ENCODE measurements around the gene GGPS1.
"Not testable (repeated sequence)": the region's sequence is repeated elsewhere in the genome, so short reads cannot be mapped to it uniquely, and the experiment has no call there.

Gene GGPS1

GRCh38 chr1:235307158-235308124 is 20.9 kb upstream of the GGPS1 start:
- DNase-seq: no peak

GRCh38 chr1:235309206-235309605 is 19.2 kb upstream of the GGPS1 start:
- DNase-seq: not testable (repeated sequence)

GRCh38 chr1:235313262-235313661 is 15.1 kb upstream of the GGPS1 start:
- no peak for DNase-seq

- DNase-seq: no peak
Observed at GRCh38 chr1:235313931-235314678, 14.3 kb upstream of the GGPS1 start.

GRCh38 chr1:235315173-235315572 is 13.2 kb upstream of the GGPS1 start:
- DNase-seq: no peak

- no peak for DNase-seq
Observed at GRCh38 chr1:235315735-235316134, 12.6 kb upstream of the GGPS1 start.

- DNase-seq: no peak
Observed at GRCh38 chr1:235317168-235317567, 11.2 kb upstream of the GGPS1 start.

- DNase-seq: no peak
Observed at GRCh38 chr1:235319255-235319654, 9.1 kb upstream of the GGPS1 start.

GRCh38 chr1:235320521-235321179 is 7.7 kb upstream of the GGPS1 start:
- DNase-seq: no peak

GRCh38 chr1:235324296-235324695 is 4.1 kb upstream of the GGPS1 start:
- no peak for DNase-seq

- DNase-seq: no peak
Observed at GRCh38 chr1:235325139-235325538, 3.2 kb upstream of the GGPS1 start.

- DNase-seq: no peak
Observed at GRCh38 chr1:235325854-235326253, 2.5 kb upstream of the GGPS1 start.

GRCh38 chr1:235326719-235327558 is 1.4 kb upstream of the GGPS1 start:
- peak; percentile 24 to 49 (median 34) for DNase-seq

- peak; percentile 32 to 71 (median 66) for DNase-seq
Observed at GRCh38 chr1:235327559-235328270, 655 bp upstream of the GGPS1 start, which contains the start of gene ARID4B. Gene ARID4B (minus strand): TSS chr1:235328179. CDS start chr1:235326919, 1,260 bp downstream.

- peak in 2 of 4 experiments; percentile 32 to 34 for DNase-seq
Observed at GRCh38 chr1:235329139-235329902, 951 bp downstream of the GGPS1 start.

GRCh38 chr1:235330918-235331285 is 2.5 kb downstream of the GGPS1 start:
- no peak for DNase-seq

- no peak for DNase-seq
Observed at GRCh38 chr1:235331401-235331800, 3.0 kb downstream of the GGPS1 start.

GRCh38 chr1:235336903-235337302 is 8.5 kb downstream of the GGPS1 start:
- no peak for DNase-seq

- no peak for DNase-seq
Observed at GRCh38 chr1:235339746-235340145, 11.4 kb downstream of the GGPS1 start.

- no peak for DNase-seq
Observed at GRCh38 chr1:235341334-235341733, 13.0 kb downstream of the GGPS1 start.

- no peak for DNase-seq
Observed at GRCh38 chr1:235342039-235342438, 13.7 kb downstream of the GGPS1 start.
